ENCODE results near the gene MYO16.

MYO16 gene

GRCh38 chr13:109139346-109139745 is 509.9 kb downstream of the MYO16 start:
- DNase-seq = no peak

- DNase-seq = no peak
These were observed 510.6 kb downstream of the MYO16 start for GRCh38 chr13:109140054-109140453.

GRCh38 chr13:109140479-109141349 is 511.3 kb downstream of the MYO16 start:
- no peak for DNase-seq

- no peak for DNase-seq
These were observed 512.3 kb downstream of the MYO16 start for GRCh38 chr13:109141706-109142105.

- no peak for DNase-seq
These were observed 515.5 kb downstream of the MYO16 start for GRCh38 chr13:109144693-109145437.

GRCh38 chr13:109145631-109146030 is 516.2 kb downstream of the MYO16 start:
- no peak for DNase-seq

- no peak for DNase-seq
These were observed 517.0 kb downstream of the MYO16 start for GRCh38 chr13:109146393-109146792.

- no peak for DNase-seq
These were observed 517.7 kb downstream of the MYO16 start for GRCh38 chr13:109146912-109147647.

- no peak for DNase-seq
These were observed 518.8 kb downstream of the MYO16 start for GRCh38 chr13:109148243-109148642.

- no peak for DNase-seq
These were observed 521.3 kb downstream of the MYO16 start for GRCh38 chr13:109150696-109151095.

- no peak for DNase-seq
These were observed 521.8 kb downstream of the MYO16 start for GRCh38 chr13:109151255-109151654.

- no peak for DNase-seq
These were observed 522.3 kb downstream of the MYO16 start for GRCh38 chr13:109151696-109152095.

GRCh38 chr13:109152311-109152820 is 523.0 kb downstream of the MYO16 start:
- DNase-seq = no peak

- DNase-seq = no peak
These were observed 523.5 kb downstream of the MYO16 start for GRCh38 chr13:109152941-109153340.

GRCh38 chr13:109154146-109154545 is 524.7 kb downstream of the MYO16 start:
- no peak for DNase-seq

- DNase-seq = no peak
These were observed 525.1 kb downstream of the MYO16 start for GRCh38 chr13:109154546-109154945.

GRCh38 chr13:109154966-109155761 is 525.8 kb downstream of the MYO16 start:
- no peak for DNase-seq

- no peak for DNase-seq
These were observed 526.9 kb downstream of the MYO16 start for GRCh38 chr13:109156181-109156935.

GRCh38 chr13:109157275-109157674 is 527.9 kb downstream of the MYO16 start:
- DNase-seq = no peak

GRCh38 chr13:109158383-109158782 is 529.0 kb downstream of the MYO16 start:
- DNase-seq = no peak

GRCh38 chr13:109159650-109160309 is 530.4 kb downstream of the MYO16 start:
- DNase-seq = no peak
